ENCODE results near the gene MAP2K5.

Gene MAP2K5

DNA sequence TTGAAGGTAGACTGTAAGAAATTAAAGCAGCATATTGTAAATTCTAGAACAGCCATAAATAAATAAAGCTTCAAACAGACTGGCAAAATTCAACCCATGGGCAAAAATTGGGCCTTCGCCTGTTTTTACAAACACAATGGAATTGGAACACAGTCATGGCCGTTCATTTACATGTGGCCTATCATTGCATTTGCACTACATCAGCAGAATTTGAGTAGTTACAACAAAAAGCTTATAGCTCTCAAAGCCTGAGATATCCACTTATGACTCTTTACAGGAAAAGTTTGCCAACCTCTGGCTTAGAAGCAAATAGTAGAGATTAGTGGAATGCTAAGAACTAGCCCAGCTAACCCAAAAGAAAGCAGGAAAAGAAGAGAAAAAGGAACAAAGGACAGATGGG, 143.2 kb downstream of the MAP2K5 start:
- Histone ChIP-seq H2AK5ac (ENCODE audit: low read depth, low read length) (no peak overlapping the region), H3K79me1 (ENCODE audit: low read depth, low read length) (no peaks in the 10 kb centered on the region), H3K27me3 (ENCODE audit: control insufficient read depth in 3 of 3, insufficient read depth in 3 of 3, low read depth in 1 of 3, low read length in 3 of 3) (no peaks in the 10 kb centered on the region), H3K23ac (ENCODE audit: low read depth, low read length, poor library complexity) (no peak overlapping the region), H2BK15ac (ENCODE audit: low read length) (no peak overlapping the region), H4K8ac (ENCODE audit: low read depth, low read length) (no peak overlapping the region), H4K91ac (ENCODE audit: low read depth, low read length, poor library complexity) (no peak overlapping the region), H2BK12ac (ENCODE audit: low read length) (no peak overlapping the region), H3K4me3 (ENCODE audit: low read length in 2 of 2) (no peak overlapping the region), H3K18ac (ENCODE audit: low read length) (no peak overlapping the region), H3K27ac (replicated peaks; ENCODE audit: low read length) (no peak overlapping the region), H2BK120ac (ENCODE audit: low read depth, low read length) (no peak overlapping the region), H3K36me3 (replicated peaks in 1 of 2; ENCODE audit: control insufficient read depth in 2 of 2, insufficient read depth in 2 of 2, low read length in 2 of 2) (no peaks in the 10 kb centered on the region), H2AFZ (ENCODE audit: low read length) (no peak overlapping the region), H3K4me1 (ENCODE audit: control insufficient read depth in 2 of 2, insufficient read depth in 1 of 2, low read depth in 1 of 2, low read length in 2 of 2) (no peaks in the 10 kb centered on the region), H3K4ac (ENCODE audit: low read length) (no peak overlapping the region), H3K4me2 (ENCODE audit: insufficient read depth, low read length, poor library complexity, severe bottlenecking) (no peak overlapping the region), H2BK5ac (ENCODE audit: low read length) (no peak overlapping the region), H3K14ac (ENCODE audit: low read length) (no peak overlapping the region), H3K9ac (ENCODE audit: low read depth, low read length, poor library complexity) (no peak overlapping the region), H3K9me3 (replicated peaks in 1 of 2; ENCODE audit: control insufficient read depth in 2 of 2, insufficient read depth in 1 of 2, low read depth in 1 of 2, low read length in 2 of 2) (peaks cover 10 to 36% of the 10 kb centered on the region in 2 donors)
- DNase-seq (ENCODE audit: low spot score): no peak
- no CpG with 5 or more reads among the region's 2 CpGs for WGBS, 2 donors (ENCODE audit: extremely low coverage in 2 of 2, insufficient read length in 2 of 2, insufficient replicate concordance in 1 of 2)

- Histone ChIP-seq H3K79me1 (ENCODE audit: low read depth, low read length) (no peaks in the 10 kb centered on the region), H3K23ac (ENCODE audit: low read depth, low read length, poor library complexity) (no peak overlapping the region), H4K91ac (ENCODE audit: low read depth, low read length, poor library complexity) (no peak overlapping the region), H3K36me3 (replicated peaks in 1 of 2; ENCODE audit: control insufficient read depth in 2 of 2, insufficient read depth in 2 of 2, low read length in 2 of 2) (no peaks in the 10 kb centered on the region), H3K4me3 (ENCODE audit: low read length in 2 of 2) (no peak overlapping the region), H3K27me3 (ENCODE audit: control insufficient read depth in 3 of 3, insufficient read depth in 3 of 3, low read depth in 1 of 3, low read length in 3 of 3) (no peaks in the 10 kb centered on the region), H3K9me3 (replicated peaks in 1 of 2; ENCODE audit: control insufficient read depth in 2 of 2, insufficient read depth in 1 of 2, low read depth in 1 of 2, low read length in 2 of 2) (peaks cover under 1 to 11% of the 10 kb centered on the region in 2 donors), H4K8ac (ENCODE audit: low read depth, low read length) (no peak overlapping the region), H2BK120ac (ENCODE audit: low read depth, low read length) (no peak overlapping the region), H3K14ac (ENCODE audit: low read length) (no peak overlapping the region), H2AK5ac (ENCODE audit: low read depth, low read length) (no peak overlapping the region), H2BK5ac (ENCODE audit: low read length) (no peak overlapping the region), H3K18ac (ENCODE audit: low read length) (no peak overlapping the region), H2BK12ac (ENCODE audit: low read length) (no peak overlapping the region), H3K4me1 (ENCODE audit: control insufficient read depth in 2 of 2, insufficient read depth in 1 of 2, low read depth in 1 of 2, low read length in 2 of 2) (peaks cover 2 to 22% of the 10 kb centered on the region in 2 donors), H3K4me2 (ENCODE audit: insufficient read depth, low read length, poor library complexity, severe bottlenecking) (no peak overlapping the region), H3K4ac (ENCODE audit: low read length) (no peak overlapping the region), H3K9ac (ENCODE audit: low read depth, low read length, poor library complexity) (no peak overlapping the region), H2AFZ (ENCODE audit: low read length) (no peak overlapping the region), H3K27ac (replicated peaks; ENCODE audit: low read length) (no peak overlapping the region), H2BK15ac (ENCODE audit: low read length) (no peak overlapping the region)
- WGBS, 2 donors (ENCODE audit: extremely low coverage in 2 of 2, insufficient read length in 2 of 2, insufficient replicate concordance in 1 of 2): no CpG with 5 or more reads among the region's 3 CpGs
- DNase-seq (ENCODE audit: low spot score): no peak
These were observed 148.4 kb downstream of the MAP2K5 start for GRCh38 chr15:67690936-67691335.

- Histone ChIP-seq H4K8ac (ENCODE audit: low read depth, low read length) (no peak overlapping the region), H3K4me2 (ENCODE audit: insufficient read depth, low read length, poor library complexity, severe bottlenecking) (no peak overlapping the region), H3K18ac (ENCODE audit: low read length) (no peak overlapping the region), H3K4me3 (ENCODE audit: low read length in 2 of 2) (no peak overlapping the region), H3K14ac (ENCODE audit: low read length) (no peak overlapping the region), H3K27ac (replicated peaks; ENCODE audit: low read length) (no peak overlapping the region), H2AFZ (ENCODE audit: low read length) (no peak overlapping the region), H3K4ac (ENCODE audit: low read length) (no peak overlapping the region), H3K9me3 (replicated peaks in 1 of 2; ENCODE audit: control insufficient read depth in 2 of 2, insufficient read depth in 1 of 2, low read depth in 1 of 2, low read length in 2 of 2) (peaks cover 0 to 9% of the 10 kb centered on the region in 2 donors), H3K9ac (ENCODE audit: low read depth, low read length, poor library complexity) (no peak overlapping the region), H3K79me1 (ENCODE audit: low read depth, low read length) (no peaks in the 10 kb centered on the region), H3K36me3 (replicated peaks in 1 of 2; ENCODE audit: control insufficient read depth in 2 of 2, insufficient read depth in 2 of 2, low read length in 2 of 2) (no peaks in the 10 kb centered on the region), H2BK12ac (ENCODE audit: low read length) (no peak overlapping the region), H2BK5ac (ENCODE audit: low read length) (no peak overlapping the region), H3K4me1 (ENCODE audit: control insufficient read depth in 2 of 2, insufficient read depth in 1 of 2, low read depth in 1 of 2, low read length in 2 of 2) (peaks cover 2 to 22% of the 10 kb centered on the region in 2 donors), H3K23ac (ENCODE audit: low read depth, low read length, poor library complexity) (no peak overlapping the region), H2BK120ac (ENCODE audit: low read depth, low read length) (no peak overlapping the region), H4K91ac (ENCODE audit: low read depth, low read length, poor library complexity) (no peak overlapping the region), H3K27me3 (ENCODE audit: control insufficient read depth in 3 of 3, insufficient read depth in 3 of 3, low read depth in 1 of 3, low read length in 3 of 3) (no peaks in the 10 kb centered on the region), H2BK15ac (ENCODE audit: low read length) (no peak overlapping the region), H2AK5ac (ENCODE audit: low read depth, low read length) (no peak overlapping the region)
- peak; percentile 24 for DNase-seq (ENCODE audit: low spot score)
- no CpG with 5 or more reads among the region's 4 CpGs for WGBS, 2 donors (ENCODE audit: extremely low coverage in 2 of 2, insufficient read length in 2 of 2, insufficient replicate concordance in 1 of 2)
These were observed 148.9 kb downstream of the MAP2K5 start for GRCh38 chr15:67691450-67691849.

GRCh38 chr15:67692573-67692972, 150.1 kb downstream of the MAP2K5 start:
- H3K4me1 ChIP-seq (ENCODE audit: control insufficient read depth in 2 of 2, insufficient read depth in 1 of 2, low read depth in 1 of 2, low read length in 2 of 2): peaks cover 2 to 22% of the 10 kb centered on the region in 2 donors
- no peak overlapping the region for H3K4ac ChIP-seq (ENCODE audit: low read length)
- DNase-seq (ENCODE audit: low spot score): no peak
- H3K27me3 ChIP-seq (ENCODE audit: control insufficient read depth in 3 of 3, insufficient read depth in 3 of 3, low read depth in 1 of 3, low read length in 3 of 3): no peaks in the 10 kb centered on the region
- no peak overlapping the region for H3K18ac ChIP-seq (ENCODE audit: low read length)
- no peak overlapping the region for H3K27ac ChIP-seq (replicated peaks; ENCODE audit: low read length)
- peaks cover 0 to 9% of the 10 kb centered on the region in 2 donors for H3K9me3 ChIP-seq (replicated peaks in 1 of 2; ENCODE audit: control insufficient read depth in 2 of 2, insufficient read depth in 1 of 2, low read depth in 1 of 2, low read length in 2 of 2)
- no peak overlapping the region for H2BK15ac ChIP-seq (ENCODE audit: low read length)
- no peak overlapping the region for H2AFZ ChIP-seq (ENCODE audit: low read length)
- WGBS, 2 donors (ENCODE audit: extremely low coverage in 2 of 2, insufficient read length in 2 of 2, insufficient replicate concordance in 1 of 2): no CpG with 5 or more reads among the region's 3 CpGs
- H2BK120ac ChIP-seq (ENCODE audit: low read depth, low read length): no peak overlapping the region
- no peak overlapping the region for H4K91ac ChIP-seq (ENCODE audit: low read depth, low read length, poor library complexity)
- no peaks in the 10 kb centered on the region for H3K79me1 ChIP-seq (ENCODE audit: low read depth, low read length)
- no peak overlapping the region for H3K4me3 ChIP-seq (ENCODE audit: low read length in 2 of 2)
- no peak overlapping the region for H3K9ac ChIP-seq (ENCODE audit: low read depth, low read length, poor library complexity)
- no peak overlapping the region for H3K23ac ChIP-seq (ENCODE audit: low read depth, low read length, poor library complexity)
- no peak overlapping the region for H4K8ac ChIP-seq (ENCODE audit: low read depth, low read length)
- no peak overlapping the region for H3K4me2 ChIP-seq (ENCODE audit: insufficient read depth, low read length, poor library complexity, severe bottlenecking)
- no peaks in the 10 kb centered on the region for H3K36me3 ChIP-seq (replicated peaks in 1 of 2; ENCODE audit: control insufficient read depth in 2 of 2, insufficient read depth in 2 of 2, low read length in 2 of 2)
- no peak overlapping the region for H2BK12ac ChIP-seq (ENCODE audit: low read length)
- no peak overlapping the region for H2BK5ac ChIP-seq (ENCODE audit: low read length)
- H3K14ac ChIP-seq (ENCODE audit: low read length): no peak overlapping the region
- no peak overlapping the region for H2AK5ac ChIP-seq (ENCODE audit: low read depth, low read length)

Data from neuronal stem cell (in vitro differentiated cells).